ENCODE measurements around the gene AKAP6.

AKAP6 gene

DNA sequence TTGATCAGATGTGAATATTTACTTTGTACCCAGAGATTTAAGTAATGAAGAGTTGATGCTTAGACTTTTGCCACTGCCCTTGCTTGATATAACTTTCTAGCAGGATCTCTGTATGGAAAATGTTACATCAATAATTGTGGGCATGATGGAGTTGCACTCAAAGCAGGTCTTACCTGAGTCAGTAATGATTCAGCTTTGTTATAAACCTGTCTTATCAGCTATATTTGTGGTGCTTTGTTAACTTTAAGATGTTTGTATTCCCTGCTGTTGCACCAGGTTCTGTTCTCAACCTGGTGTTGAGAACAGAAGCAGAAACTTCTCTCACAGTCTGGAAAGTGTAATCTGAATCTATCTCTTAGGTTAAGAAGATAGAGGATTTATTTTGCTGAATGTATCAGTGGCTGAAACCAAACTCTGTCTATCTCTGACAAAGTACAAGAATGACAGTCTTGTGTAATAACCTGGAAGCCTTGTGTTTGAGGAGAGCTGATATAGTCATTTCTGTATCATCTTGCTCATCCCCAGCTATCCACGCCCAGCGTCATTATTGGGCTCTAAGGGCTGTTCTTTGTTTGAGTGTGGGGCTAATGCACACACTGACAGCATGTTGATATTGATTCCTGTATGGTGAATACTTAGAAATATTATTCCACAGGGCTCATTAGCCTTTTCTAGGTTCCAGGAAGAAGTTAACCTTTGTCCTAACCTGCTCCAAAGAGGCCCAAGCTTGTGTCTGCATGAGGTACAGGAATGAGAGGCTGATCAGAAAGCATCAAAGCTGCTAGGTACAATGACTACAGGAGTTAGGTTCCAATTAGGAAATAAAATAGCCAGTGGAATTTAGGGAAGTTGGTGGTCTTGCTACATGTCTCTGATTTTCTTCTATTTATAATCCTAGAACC is 3.6 kb downstream of the AKAP6 start:
- DNase-seq (ENCODE audit: low read depth in 3 of 3, low spot score in 1 of 3) = no peak

DNA sequence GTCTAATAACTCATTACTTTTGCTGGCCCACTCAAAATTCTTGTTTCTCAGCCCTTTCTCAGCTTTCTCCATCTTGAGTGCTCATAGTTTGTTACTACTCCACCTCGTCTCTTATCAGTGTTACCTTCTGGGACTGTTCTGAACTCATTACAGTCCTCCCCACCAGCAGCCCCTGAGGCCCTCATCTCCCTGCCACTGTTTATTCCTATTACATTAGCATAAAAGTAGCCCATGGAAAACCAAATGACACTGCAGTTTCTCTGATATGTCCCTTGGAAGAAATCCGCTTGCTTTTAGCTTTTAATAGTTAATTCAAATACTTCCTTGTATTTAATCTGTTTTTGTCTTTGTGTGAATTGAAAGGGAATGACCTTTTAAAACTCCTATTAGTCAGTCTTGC is 7.6 kb downstream of the AKAP6 start:
- DNase-seq (ENCODE audit: low read depth in 3 of 3, low spot score in 1 of 3) = no peak

DNA sequence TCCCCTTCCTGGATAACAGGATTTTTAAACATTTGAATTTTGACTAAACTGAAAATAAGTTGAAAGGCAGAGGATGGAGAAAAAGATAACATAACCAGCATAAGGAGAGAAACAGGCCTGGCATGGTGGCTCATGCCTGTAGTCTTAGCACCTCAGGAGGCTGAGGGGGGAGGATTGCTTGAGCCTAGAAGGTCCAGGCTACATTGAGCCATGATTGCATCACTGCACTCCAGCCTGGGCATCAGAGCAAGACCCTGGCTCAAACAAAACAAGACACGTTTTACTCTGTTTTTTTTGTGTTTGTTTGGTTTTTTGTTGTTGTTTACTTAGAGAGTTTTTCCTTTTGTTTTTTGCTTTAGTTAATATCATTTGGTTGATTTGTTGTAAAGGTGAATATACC is 8.7 kb downstream of the AKAP6 start:
- no peak for DNase-seq (ENCODE audit: low read depth in 3 of 3, low spot score in 1 of 3)

DNA sequence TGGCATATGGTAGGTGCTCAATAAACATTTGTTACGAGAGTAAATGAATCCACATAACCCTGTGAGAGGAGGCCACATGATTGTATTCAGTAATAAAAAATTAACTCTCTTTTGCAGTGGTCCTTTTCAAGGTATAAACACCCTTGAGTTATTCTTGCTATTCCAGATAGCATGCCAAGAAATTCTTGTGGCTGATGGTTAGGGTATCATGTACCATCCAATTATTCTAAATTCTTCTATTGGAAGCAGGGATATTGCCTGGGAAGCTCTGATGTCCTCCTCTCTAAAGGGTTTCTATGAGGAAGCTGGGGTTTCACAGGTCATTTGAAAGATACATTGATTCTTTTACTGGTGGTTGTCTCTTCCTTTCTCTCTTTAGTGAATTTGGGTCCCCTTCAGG is 10.1 kb downstream of the AKAP6 start:
- no peak for DNase-seq (ENCODE audit: low read depth in 3 of 3, low spot score in 1 of 3)

DNA sequence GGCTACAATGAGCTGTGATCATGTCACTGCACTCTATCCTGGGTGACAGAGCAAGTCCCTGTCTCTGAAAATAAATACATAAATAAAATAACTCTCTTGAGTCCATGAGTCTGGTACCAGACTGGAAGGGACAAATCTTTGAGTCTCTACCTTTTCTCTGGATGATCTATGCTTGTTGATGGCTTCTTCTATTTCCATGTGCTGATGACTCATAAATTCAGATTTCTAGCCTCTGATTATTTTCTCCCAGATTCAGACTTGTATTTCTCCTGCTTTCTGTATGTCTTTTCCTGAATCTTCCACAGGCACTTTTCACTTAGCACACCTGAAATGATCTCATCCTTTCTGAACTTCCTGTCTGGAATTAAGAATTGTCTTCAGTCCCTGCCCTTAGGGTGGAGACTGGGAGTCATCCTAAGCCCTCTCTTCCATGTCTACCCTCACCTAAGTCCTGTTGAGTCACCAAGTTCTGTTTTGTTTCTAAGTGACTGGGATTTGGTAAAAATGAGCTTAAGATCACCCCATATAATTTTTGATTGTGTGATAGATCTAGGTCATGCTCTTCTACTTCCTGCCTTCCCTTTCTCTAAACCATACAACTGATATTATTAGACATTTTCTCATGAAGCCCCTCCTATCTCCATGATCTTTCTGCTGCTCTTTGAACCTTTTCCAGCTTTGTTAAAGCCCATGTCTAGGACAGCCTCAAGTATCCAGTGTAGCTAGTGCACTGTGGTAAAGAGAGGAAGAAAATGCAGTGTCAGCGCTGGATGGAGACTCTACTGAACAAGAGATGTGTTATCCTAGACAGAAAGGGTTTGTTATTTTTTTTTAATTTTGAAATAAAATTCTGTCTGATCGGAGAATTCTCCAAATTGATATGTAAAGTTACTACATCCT is 13.1 kb downstream of the AKAP6 start:
- no peak for DNase-seq (ENCODE audit: low read depth in 3 of 3, low spot score in 1 of 3)

DNA sequence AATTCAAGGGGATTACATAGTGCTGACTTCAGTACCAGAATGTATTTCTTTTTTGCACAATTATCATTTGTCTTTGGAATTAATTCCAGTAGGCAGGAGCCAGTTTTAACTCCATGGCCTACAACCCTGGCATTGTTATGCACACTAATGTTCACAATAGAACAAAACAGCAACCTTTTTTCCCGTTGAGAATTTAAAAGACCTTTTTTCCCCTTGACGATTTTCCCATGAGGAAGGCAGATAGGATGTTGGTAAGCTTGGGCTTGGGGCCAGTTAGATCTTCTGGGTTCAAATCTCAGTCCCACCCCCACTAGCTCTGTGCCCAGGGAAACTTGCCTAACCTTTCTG is 13.7 kb downstream of the AKAP6 start:
- DNase-seq (ENCODE audit: low read depth in 3 of 3, low spot score in 1 of 3) = no peak

DNA sequence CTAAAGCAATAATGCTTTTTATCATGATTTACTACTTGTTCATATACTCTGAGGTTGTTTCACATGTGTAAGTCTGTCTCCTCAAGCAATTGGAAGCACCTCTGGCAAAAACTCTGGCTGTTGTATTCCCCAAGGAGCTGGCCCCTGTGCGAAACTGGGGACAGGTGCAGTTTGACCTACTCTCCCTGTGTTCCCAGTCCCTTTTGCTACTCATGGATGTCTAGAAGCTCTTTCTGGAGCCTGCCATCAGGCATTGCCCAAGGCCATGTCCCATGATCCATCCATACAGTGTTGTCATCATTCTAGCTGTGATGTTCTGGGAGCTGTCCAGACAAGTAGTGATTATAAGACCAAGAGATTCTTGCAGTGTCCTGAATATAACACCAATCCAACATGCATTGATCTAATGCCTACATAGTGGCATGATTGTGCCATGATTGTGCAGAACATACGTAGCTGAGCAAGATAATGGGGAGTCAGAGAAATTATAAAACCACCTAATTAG is 14.9 kb downstream of the AKAP6 start:
- no peak for DNase-seq (ENCODE audit: low read depth in 3 of 3, low spot score in 1 of 3)

DNA sequence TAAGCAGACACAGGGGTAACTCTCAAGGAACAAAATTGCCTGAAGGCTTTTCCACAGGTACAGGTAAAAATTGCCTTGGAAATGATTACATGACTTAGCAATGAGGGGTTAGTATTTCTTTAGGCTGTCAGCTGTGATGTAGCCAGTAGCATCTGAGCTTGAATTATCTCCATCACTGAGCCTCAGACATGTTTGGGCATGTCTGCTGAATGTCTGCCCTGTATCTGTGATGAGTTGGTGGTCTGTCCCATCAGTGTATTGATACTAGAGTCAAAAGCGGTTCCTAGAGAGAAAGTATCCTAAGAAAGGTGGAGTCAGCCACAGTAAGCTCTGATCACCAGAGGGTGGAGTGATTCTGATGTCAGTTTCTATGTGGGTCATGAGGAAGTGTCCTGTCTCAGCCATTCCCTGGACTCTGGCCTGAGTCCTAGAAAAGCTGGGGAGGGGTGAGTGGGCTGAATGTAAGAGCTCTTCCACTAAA is 16.3 kb downstream of the AKAP6 start:
- no peak for DNase-seq (ENCODE audit: low read depth in 3 of 3, low spot score in 1 of 3)

DNA sequence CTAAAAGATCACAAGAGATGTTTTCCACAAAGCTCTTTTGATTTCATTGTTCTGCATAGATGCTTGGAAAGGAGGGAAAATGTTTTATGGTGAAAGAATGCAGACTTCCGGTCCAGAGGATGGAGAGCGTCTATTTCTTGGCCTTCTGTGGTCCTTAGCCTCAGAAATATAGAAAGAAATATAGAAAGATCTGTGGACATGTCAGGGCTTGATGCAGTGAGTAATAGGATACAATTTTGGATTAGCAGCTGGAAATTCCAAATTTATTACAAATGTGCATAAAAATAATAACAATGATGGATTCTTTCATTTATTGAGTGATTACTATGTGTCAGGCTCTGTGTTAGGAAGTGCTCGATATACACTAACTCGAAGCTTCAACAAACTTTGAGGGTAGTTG is 20.2 kb downstream of the AKAP6 start:
- DNase-seq (ENCODE audit: low read depth in 3 of 3, low spot score in 1 of 3) = no peak

DNA sequence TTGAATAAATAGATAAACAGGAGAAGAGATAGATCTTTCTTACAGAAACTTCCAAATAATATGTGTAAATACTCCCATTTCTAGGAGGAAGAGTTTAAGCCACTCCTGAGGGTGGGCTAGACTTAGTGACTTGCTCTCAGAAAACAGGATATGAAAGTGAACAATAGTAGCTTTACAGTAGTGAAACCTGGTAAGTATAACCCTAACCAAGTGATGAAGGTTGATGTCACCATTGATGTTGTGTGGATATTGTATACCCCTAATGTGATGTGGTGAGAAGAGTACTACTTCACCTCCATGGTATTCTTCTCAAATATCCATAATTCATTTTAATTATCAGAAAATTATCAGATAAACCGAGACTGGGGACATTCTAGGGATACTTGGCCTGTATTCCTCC is 20.9 kb downstream of the AKAP6 start:
- DNase-seq (ENCODE audit: low read depth in 3 of 3, low spot score in 1 of 3) = no peak

DNA sequence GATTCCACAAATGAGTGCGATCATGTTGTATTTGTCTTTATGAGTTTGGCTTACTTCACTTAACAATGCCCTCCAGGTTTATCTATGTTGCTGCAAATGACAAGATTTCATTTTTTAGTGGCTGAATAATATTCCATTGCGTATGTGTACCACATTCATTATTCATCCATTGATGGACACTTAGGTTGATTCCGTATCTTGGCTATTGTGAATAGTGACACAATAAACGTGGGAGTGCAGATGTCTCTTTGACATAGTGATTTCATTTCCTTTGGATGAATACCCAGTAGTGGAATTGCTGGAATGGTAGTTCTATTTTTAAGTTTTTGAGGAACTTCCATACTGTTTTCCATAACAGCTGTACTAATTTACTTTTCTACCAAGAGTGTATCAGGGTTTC is 23.5 kb downstream of the AKAP6 start:
- no peak for DNase-seq (ENCODE audit: low read depth in 3 of 3, low spot score in 1 of 3)

DNA sequence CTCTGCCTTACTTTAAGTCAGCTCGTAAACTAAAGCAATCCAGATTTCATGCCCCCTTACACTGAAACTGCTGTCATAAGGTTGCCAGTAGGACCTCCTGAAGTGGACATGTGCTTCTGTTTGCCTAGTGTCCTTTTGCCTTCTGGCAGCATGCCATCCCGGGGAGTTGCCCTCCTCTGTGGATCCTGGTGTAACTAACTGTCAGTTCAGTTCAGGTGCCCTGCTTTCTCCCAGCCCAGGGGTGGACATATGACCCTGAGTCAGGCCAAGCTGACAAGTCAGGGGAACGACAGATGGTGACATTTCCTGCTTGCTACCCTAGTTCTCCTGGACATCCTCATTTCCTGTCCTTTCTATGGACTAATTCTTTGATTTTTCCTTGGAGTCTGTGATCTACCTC is 25.6 kb downstream of the AKAP6 start:
- DNase-seq (ENCODE audit: low read depth in 3 of 3, low spot score in 1 of 3) = no peak

DNA sequence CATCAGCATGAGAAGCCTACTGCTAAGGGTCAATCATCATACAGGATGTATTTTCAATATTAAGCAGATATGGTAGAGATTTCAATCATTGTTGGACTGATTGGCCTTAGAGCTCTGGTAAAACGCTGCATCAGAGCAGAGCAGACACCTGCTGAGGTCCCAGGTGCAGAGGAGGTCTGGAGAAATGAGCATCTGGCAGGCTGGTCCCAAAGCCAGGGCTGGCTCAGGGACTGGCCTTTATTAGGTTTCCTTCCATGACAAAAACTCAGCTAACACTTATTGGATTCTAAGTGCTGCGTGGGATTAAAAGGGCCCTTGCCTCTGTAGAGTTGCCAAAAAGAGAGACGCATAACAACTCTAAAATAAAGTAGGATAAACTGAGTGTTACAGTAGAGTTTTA is 29.7 kb downstream of the AKAP6 start:
- DNase-seq (ENCODE audit: low read depth in 3 of 3, low spot score in 1 of 3) = no peak

DNA sequence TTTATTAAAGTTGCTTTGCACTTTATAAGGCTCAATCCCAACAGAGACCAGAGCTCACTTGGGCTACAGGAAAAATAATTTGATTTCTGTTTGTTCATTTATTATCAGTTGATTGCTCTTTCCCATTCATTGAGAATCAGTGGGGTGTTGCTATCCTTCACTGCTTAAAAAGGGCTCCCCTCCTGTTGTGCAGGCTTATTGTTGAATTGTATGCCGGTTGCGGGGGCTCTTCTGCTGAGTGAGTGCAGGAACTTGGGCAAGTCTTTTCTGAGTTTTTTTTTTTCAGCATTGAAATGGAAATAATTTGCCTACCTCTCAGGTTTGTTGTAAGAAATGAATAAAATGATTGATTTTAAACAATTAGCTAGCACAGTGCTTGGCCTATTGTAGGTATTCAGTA is 32.6 kb downstream of the AKAP6 start:
- DNase-seq (ENCODE audit: low read depth in 3 of 3, low spot score in 1 of 3) = no peak

DNA sequence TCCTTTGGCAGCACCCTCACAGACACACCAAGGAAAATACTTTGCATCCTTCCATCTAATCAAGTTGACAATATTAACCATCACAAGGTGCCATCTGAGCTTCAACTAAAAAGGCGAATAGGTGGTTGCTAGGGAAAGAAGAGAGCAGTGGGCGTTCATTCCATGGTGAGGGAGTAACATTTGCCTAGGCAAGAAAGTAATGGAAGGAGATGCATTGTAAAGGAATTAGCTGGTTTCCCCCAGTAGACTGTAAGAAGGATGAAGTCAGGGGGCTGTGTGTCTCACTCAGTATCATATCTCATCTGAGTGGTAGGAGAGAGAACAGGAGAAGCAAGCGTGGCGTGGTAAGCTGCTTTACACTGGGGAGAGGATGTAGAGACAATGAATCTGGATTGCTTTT is 34.7 kb downstream of the AKAP6 start:
- no peak for DNase-seq (ENCODE audit: low read depth in 3 of 3, low spot score in 1 of 3)

DNA sequence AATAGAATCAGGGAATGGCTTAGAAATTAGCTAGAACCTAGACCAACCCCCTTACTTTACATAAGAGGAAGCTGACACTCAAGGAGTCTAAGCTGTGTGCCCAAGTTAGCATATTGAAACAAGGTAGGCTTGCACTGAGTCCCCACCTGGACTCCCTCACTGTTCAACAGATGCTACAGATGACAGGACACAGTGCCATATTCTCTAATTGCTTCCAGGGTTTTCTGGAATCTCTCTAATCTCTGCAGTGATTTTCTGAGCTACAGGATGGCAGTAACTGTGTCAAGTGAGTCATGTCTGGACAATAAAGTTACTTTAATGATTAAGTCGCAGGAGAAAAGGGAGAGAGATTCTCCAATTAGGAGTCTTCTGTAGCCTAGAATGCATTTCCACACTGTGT is 35.8 kb downstream of the AKAP6 start:
- DNase-seq (ENCODE audit: low read depth in 3 of 3, low spot score in 1 of 3) = no peak

DNA sequence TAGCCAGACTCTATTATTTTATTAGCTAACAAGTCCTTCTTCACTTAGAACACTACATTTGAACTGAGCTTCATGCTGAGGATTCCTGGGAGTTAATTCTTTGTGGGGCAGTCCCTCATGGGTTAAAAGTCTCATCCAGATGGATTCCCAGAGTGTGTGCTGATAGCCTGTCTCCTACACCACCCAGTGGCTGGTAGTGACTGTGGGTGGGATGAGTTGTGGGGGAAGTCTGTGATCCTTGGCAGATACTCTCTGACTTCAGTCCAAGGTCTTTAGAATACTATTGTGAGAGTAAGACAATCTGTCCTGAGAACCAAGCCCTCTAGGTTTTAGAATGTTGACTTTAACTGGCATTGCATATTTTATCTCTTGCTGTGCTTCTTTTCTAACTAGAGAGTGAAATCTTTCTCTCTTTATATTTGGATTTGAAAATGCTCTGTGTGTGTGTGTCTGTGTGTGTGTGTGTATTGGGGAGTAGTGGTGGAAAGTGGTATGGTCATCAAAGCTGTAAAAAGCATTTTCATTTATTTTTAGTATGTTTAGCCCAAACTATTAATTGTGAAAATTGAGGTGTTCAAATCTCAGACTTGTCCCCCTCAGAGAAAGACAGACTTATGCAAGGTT is 37.3 kb downstream of the AKAP6 start:
- no peak for DNase-seq (ENCODE audit: low read depth in 3 of 3, low spot score in 1 of 3)

DNA sequence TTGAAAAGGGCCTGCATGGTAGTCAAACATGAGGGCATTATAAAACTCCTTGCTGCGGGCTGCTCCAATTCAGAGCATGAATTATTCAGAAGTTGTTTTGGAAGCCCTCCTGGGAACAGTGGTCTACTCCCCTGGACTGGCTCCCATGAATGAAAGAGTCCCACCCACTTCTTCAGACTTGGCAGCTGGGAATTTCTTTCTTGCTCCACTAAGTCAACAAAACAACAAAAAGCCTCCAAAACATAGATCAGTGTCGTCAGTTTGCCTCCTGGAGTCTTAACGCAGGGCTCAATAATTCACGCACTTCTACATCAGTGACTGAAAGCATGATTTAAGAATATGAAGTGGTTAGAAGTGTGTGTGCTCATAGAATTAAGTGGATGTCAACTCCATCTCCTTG is 37.9 kb downstream of the AKAP6 start:
- no peak for DNase-seq (ENCODE audit: low read depth in 3 of 3, low spot score in 1 of 3)

DNA sequence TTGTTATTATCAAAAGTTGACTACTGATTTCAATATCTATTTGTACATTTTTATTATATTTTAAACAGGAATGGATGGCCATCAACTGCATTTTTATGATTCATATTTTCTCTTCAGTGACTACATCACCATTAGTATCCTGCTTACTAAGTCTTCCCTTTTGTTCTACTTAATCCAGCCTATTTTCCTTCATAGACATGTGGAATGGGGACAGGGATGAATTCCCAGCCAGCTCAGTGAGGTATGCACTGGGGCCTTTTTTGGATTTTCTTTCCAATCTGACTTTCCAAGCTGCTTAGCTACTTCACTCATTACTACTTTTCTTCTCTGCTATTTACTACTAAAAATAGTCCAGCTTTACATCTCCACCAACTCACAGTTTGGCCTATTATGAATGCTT is 38.4 kb downstream of the AKAP6 start:
- no peak for DNase-seq (ENCODE audit: low read depth in 3 of 3, low spot score in 1 of 3)

DNA sequence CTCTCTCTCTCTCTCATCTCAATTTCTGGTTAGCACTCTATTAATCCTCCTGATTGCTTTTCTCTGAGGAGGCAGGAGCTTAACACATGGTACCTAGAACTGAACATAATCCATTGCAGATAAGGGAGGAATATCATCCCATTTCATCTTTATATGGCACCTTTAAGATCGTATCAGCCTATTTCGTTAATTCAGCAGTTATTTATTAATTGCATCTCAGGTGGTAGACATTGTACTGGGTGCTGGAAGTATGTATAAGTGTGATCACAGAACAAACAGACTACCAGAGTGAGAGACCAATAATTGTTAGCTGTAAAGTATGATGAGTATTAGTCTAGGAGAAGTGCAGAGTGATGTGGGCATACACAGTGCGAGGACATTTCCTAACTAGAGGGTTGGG is 39.0 kb downstream of the AKAP6 start:
- no peak for DNase-seq (ENCODE audit: low read depth in 3 of 3, low spot score in 1 of 3)

DNA sequence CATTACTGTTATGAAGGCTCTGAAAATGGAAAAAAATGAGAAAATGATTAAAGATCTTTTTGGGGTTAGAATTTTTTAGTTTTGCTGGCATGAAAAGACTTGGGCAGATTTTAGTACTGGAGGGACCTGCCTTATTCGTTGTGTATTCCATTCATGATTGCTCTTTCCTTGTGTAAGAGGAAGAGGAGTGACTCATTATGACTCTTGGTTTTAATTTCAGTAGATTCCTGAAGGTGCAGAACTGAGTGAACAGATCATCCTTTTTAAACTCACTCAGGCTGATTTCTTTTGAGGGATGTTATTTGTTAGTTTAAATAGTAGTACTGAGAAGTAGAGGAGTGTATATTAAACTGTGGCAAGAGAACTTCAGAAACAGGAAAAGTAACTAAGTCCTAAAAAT is 41.6 kb downstream of the AKAP6 start:
- DNase-seq (ENCODE audit: low read depth in 3 of 3, low spot score in 1 of 3) = no peak

DNA sequence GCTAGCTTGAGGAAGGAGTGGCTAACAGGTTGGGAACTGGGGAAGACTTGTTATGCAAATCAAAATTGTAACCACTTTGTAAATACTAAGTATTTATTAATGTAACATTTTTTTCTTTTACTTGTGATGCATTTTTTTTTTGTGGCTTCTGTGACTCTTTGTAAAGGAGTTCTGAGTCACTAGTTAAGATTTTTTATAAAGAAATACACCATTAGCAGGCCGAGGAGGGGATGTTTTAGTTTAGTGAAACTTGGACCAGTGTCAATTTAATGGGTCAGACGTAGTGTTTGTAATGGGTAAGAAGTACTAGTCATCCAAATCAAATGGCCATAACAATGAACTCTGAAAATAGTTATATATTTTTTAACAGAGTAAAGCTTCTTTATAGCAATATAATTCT is 43.1 kb downstream of the AKAP6 start:
- DNase-seq (ENCODE audit: low read depth in 3 of 3, low spot score in 1 of 3) = no peak

Measured in stimulated activated CD4-positive, alpha-beta T cell treated with anti-CD3 and anti-CD28 coated beads, TNF-alpha, amount 100 ng/mL, for 1 hour (primary cell).